Measurements from ENCODE around the gene MAP3K21. TPM values are rescaled to one million over a fixed set of nuclear protein-coding genes. Genes with fewer than 3 reads are reported as not detected.
A peak's percentile ranks its signal among the peaks of the same experiment; 100 is the strongest.

The MAP3K21 gene
- total and polyA plus RNA-seq, 9 of the 15 experiments (the other 6 are each of a cell fraction or from before 2014, with no cell fraction given) = 0.23 to 0.86 (median 0.49) TPM

GRCh38 chr1:233427907-233428306 is 100.4 kb downstream of the MAP3K21 start:
- Histone ChIP-seq H3K4me1 (replicated peaks in 1 of 2; ENCODE audit: control insufficient read depth in 2 of 2, insufficient read depth in 2 of 2, low read length in 2 of 2) (no peaks in the 10 kb centered on the region; a peak in 1 of 5 replicates), H3K4me2 (ENCODE audit: insufficient read depth, low read length) (no peak overlapping the region), H3K79me2 (ENCODE audit: control insufficient read depth, insufficient read depth, low read length) (no peaks in the 10 kb centered on the region), H3K9me1 (ENCODE audit: control insufficient read depth, insufficient read depth, low read length) (no peaks in the 10 kb centered on the region), H3K36me3 (ENCODE audit: control insufficient read depth, insufficient read depth, low read length) (no peaks in the 10 kb centered on the region), H4K20me1 (replicated peaks; ENCODE audit: control insufficient read depth, insufficient read depth, low read length) (no peaks in the 10 kb centered on the region), H3K9me3 (replicated peaks; ENCODE audit: control insufficient read depth, insufficient read depth, low read depth, low read length) (no peaks in the 10 kb centered on the region), H3K27ac (ENCODE audit: extremely low read depth, low read depth, low read length) (no peak overlapping the region), H3K4me3 (no peak overlapping the region), H2AFZ (ENCODE audit: low read depth, low read length) (no peak overlapping the region), H3K27me3 (ENCODE audit: control insufficient read depth in 2 of 2, insufficient read depth in 2 of 2, low read length in 2 of 2) (no peaks in the 10 kb centered on the region), H3K9ac (ENCODE audit: insufficient read depth in 1 of 2, low read depth in 2 of 2, low read length in 2 of 2) (no peak overlapping the region)
- no TSS peak for BruUV-seq (replicated peaks)
- no peak for FAIRE-seq
- intact Hi-C loops (cut with micrococcal nuclease) = no loop called here
- CTCF ChIA-PET (ENCODE audit: low intra/inter-chr PET ratio) = no interaction called here
- TF ChIP-seq ARID1B (IDR thresholded peaks at IDR 0.05) = peak; percentile 18; the same call in 1 of the 2 replicates
- TF ChIP-seq CBFA2T2 (conservative IDR thresholded peaks at IDR 0.05) = peak; percentile 22; the same call in 1 of the 2 replicates
- 0 out of 2 replicates have a peak, but pooled peaks have one; percentile 40 for TF ChIP-seq TAL1 (IDR thresholded peaks at IDR 0.05)
- TF ChIP-seq ETV6 (IDR thresholded peaks at IDR 0.05; ENCODE audit: borderline replicate concordance in 1 of 2, low read depth in 2 of 2, low read length in 1 of 2) = peak in 1 of 2 experiments; percentile 77; a peak in 2 of 4 replicates
- TF ChIP-seq ETV6 (CRISPR knock-in tag; IDR thresholded peaks at IDR 0.05; ENCODE audit: borderline replicate concordance) = no peak
- peak; percentile 48 for TF ChIP-seq CBFA2T3 (IDR thresholded peaks at IDR 0.05)
- TF ChIP-seq COPS2 (conservative IDR thresholded peaks at IDR 0.05) = no peak
- no peak for TF ChIP-seq ZNF197 (CRISPR knock-in tag; IDR thresholded peaks at IDR 0.05; ENCODE audit: low read depth)
- TF ChIP-seq CREB3 (tag; conservative IDR thresholded peaks at IDR 0.05; ENCODE audit: low read depth) = no peak
- TF ChIP-seq BHLHE40 (IDR thresholded peaks at IDR 0.05; ENCODE audit: low read length) = peak; percentile 49; the same call in 1 of the 2 replicates
- TF ChIP-seq ETS1 (conservative IDR thresholded peaks at IDR 0.05; ENCODE audit: control insufficient read depth, low read depth, low read length) = no peak
- peak in 1 of 2 experiments; percentile 62; a peak in 1 of 4 replicates for TF ChIP-seq TEAD1 (CRISPR knock-in tag; IDR thresholded peaks at IDR 0.05)
- TF ChIP-seq BCOR (IDR thresholded peaks at IDR 0.05) = no peak
- peak; percentile 85 for TF ChIP-seq TEAD4 (IDR thresholded peaks at IDR 0.05; ENCODE audit: low read length)
- TF ChIP-seq TEAD4 (CRISPR knock-in tag; IDR thresholded peaks at IDR 0.05; ENCODE audit: borderline replicate concordance) = no peak
- POLR2A ChIA-PET = no interaction called here
- in situ Hi-C loops (cut with MboI) = no loop called here
- ATAC-seq = no peak
- DNase-seq (ENCODE audit: extremely low read depth in 1 of 4, low spot score in 3 of 4) = no peak
- no CpG with 5 or more reads among the region's 1 CpG for WGBS (ENCODE audit: insufficient coverage, low coverage, missing lambda C conversion rate)
